ENCODE measurements around the gene PTF1A.

The PTF1A gene

GRCh38 chr10:23202779-23203178 lies 10.7 kb downstream of the PTF1A start:
- no peak for DNase-seq (ENCODE audit: low read depth)
- TF ChIP-seq, protein P1, sequence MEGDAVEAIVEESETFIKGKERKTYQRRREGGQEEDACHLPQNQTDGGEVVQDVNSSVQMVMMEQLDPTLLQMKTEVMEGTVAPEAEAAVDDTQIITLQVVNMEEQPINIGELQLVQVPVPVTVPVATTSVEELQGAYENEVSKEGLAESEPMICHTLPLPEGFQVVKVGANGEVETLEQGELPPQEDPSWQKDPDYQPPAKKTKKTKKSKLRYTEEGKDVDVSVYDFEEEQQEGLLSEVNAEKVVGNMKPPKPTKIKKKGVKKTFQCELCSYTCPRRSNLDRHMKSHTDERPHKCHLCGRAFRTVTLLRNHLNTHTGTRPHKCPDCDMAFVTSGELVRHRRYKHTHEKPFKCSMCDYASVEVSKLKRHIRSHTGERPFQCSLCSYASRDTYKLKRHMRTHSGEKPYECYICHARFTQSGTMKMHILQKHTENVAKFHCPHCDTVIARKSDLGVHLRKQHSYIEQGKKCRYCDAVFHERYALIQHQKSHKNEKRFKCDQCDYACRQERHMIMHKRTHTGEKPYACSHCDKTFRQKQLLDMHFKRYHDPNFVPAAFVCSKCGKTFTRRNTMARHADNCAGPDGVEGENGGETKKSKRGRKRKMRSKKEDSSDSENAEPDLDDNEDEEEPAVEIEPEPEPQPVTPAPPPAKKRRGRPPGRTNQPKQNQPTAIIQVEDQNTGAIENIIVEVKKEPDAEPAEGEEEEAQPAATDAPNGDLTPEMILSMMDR (IDR thresholded peaks at IDR 0.05; ENCODE audit: control insufficient read depth, insufficient read depth, low read depth, low read length, missing control alignments) = no peak
- no peak overlapping the region for H3K4me3 ChIP-seq (ENCODE audit: control insufficient read depth, low read depth, low read length)

DNA sequence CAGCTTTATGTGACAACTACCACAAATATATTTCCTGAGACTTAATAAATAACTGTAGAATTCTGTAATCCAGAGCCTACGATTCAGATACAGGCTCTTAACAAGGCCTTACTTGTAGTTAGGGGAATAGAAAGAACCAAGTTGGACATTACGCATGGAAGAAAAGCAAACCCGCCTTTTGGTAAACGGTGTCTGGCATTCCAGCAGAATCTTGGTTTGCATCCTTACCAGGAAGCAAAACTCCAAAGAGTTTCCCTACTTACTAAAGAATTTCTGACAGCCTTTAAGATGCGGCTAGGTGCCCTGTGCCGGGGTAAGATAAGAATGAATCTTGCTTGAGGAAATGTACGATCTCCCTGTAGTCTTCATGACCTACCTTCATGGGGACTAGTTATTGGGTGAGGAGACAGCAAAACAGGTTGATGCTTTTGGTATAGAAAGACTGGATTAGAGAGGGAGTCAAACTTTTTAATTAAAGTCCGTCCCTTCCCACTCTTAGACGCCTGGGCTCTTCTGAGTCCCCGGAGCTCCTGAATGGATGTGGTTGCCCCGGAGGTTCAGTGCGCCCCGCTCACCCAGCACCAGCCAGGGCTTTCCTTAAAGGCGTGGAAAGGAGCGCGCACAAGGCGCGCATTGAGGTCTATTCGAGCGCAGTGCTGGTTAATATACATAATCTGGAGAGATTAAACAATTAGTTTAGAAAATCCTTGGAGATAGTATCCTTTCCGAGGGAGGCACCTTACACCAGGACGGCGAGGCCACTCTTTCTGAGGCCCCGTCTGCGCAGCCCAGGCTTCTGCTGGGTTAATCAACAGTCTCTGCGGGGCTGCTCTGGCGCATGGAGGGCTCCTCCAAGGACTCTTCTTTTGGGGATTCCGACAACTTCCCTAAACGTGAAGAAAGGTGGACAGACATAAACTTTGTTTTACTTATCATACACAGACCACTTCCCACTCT lies 11.5 kb downstream of the PTF1A start:
- DNase-seq (ENCODE audit: low read depth) = no peak
- H3K4me3 ChIP-seq (ENCODE audit: control insufficient read depth, low read depth, low read length) = no peak overlapping the region
- TF ChIP-seq, protein P1 (IDR thresholded peaks at IDR 0.05; ENCODE audit: control insufficient read depth, insufficient read depth, low read depth, low read length, missing control alignments) = no peak

DNA sequence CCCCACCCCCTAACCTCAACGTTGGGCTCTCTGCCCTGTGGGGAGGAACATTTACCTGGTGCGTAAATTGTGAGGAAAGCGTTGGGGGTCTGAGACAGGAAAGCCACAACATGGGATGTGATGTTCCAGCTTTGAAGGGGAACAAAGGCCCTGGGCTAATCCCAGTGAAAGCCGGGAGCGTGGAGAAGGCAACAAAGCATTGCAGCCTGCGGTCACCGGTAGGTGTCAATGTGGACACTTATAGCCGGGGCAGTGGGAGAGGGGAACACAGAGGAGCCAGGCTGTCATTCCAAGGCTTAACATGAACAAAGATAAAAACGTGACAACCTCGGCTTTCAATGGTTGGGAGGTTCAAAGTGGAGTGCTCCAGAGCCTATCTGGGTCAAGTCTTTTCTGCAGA lies 12.7 kb downstream of the PTF1A start:
- TF ChIP-seq, protein P1 (IDR thresholded peaks at IDR 0.05; ENCODE audit: control insufficient read depth, insufficient read depth, low read depth, low read length, missing control alignments) = no peak
- DNase-seq (ENCODE audit: low read depth) = no peak
- no peak overlapping the region for H3K4me3 ChIP-seq (ENCODE audit: control insufficient read depth, low read depth, low read length)

- no peak for DNase-seq (ENCODE audit: low read depth)
- TF ChIP-seq, protein P1 (IDR thresholded peaks at IDR 0.05; ENCODE audit: control insufficient read depth, insufficient read depth, low read depth, low read length, missing control alignments) = no peak
- no peak overlapping the region for H3K4me3 ChIP-seq (ENCODE audit: control insufficient read depth, low read depth, low read length)
These were observed 14.0 kb downstream of the PTF1A start for GRCh38 chr10:23205972-23206642.

DNA sequence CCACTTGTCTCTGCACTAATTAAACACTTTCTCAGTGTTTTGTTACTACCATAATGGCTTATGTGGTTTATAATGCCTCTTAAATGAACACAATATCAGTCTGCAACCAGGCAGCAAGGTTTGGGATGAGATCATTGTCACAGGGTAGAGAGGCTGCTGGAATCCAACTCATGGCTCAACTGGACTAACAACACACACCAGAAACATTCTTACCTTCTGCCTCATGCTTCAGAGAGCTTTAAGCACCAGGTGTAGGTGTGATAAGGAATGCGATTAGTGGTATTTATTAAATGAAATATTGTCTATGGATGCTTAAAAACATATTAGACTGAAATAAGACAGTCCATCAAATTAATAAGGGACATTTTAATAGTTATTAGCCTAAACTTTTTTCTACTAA lies 25.4 kb downstream of the PTF1A start:
- TF ChIP-seq, protein P1 (IDR thresholded peaks at IDR 0.05; ENCODE audit: control insufficient read depth, insufficient read depth, low read depth, low read length, missing control alignments) = no peak
- no peak overlapping the region for H3K4me3 ChIP-seq (ENCODE audit: control insufficient read depth, low read depth, low read length)
- DNase-seq (ENCODE audit: low read depth) = no peak

- no peak for DNase-seq (ENCODE audit: low read depth)
- TF ChIP-seq, protein P1 (IDR thresholded peaks at IDR 0.05; ENCODE audit: control insufficient read depth, insufficient read depth, low read depth, low read length, missing control alignments) = no peak
- H3K4me3 ChIP-seq (ENCODE audit: control insufficient read depth, low read depth, low read length) = no peak overlapping the region
These were observed 38.5 kb downstream of the PTF1A start for GRCh38 chr10:23230582-23230981.

Measured in AG09309 (cell line).